Activated CD8-positive, alpha-beta memory T cell treated with anti-CD3 and anti-CD28 coated beads, Interleukin-2, amount 50 U/mL, for 24 hours (primary cell): ENCODE results near the gene CATSPER1.
A peak's percentile ranks its signal among the peaks of the same experiment; 100 is the strongest.

Source experiments
- DNase-seq: peaks from one replicate; pipeline ENCODE4 v3.0.0-alpha.2; 2020; ENCODE audit errors: extremely low read depth

Gene CATSPER1

GRCh38 chr11:66002648-66003225, 23.5 kb downstream of the CATSPER1 start:
- no peak for DNase-seq

DNA sequence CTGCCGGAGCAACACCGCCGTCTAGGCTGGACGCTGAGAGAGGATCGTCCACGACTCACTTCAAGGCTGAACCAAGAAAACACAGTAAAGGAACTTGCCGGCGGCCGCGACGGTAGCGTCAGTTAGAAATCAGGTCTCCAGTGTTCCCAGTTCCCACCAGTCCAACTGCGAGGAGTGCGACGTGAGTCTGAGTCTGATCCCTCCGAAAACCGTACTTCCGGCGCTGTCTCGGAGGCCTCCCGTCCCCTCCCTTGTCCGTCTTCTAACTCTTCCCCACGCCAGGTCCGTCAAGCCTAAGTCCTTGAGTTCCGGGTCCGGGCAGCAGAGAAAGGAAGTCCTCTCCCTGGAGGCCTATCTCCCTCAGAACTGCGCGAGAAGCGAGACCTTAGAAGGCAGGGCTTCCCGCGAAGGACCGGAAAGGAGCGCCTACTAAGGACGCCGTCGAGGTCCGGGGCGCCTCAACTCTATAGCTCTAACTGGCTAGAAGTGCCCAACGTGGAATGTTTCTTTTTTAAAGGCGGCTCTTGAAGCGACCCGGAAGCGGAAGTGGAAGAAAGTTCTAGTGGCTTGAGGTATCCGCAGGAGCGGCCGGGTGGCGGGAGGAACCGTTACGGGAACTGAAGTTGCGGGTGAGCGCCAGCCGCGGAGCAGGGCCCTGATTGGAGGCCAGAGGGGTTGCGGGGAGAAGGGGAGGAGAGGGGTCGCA, 24.2 kb downstream of the CATSPER1 start, which contains the start of the genes BANF1 and EIF1AD:
Gene BANF1, plus strand, starts transcription at position 562 of the 706 bp plus-strand sequence. CDS start 748 bp downstream, outside the sequence.
Gene EIF1AD, minus strand, starts transcription at position 216 of the 706 bp plus-strand sequence. CDS start 1,768 bp downstream, outside the sequence.
- DNase-seq, result peak; percentile 89

GRCh38 chr11:65997286-65997685, 29.0 kb downstream of the CATSPER1 start:
- no peak for DNase-seq

DNA sequence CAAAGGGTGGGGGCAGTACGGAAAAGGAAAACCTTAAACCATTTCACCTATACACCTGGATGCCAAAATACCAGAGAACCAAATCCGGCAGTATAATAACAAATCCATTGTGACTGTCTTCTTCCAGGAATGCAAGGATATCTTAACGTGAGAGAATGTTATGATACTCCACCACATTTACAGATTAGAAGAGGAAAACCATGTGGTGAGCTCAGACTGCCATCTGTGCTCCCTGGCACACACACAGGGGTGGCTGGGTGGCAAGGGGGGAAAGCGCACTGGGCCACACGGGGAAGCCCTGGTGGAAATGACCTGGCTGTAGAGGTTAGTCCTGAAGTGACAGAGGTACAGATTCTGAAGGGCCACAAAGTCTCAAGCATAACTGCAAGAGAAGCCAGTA, 34.2 kb downstream of the CATSPER1 start:
- DNase-seq, result no peak

DNA sequence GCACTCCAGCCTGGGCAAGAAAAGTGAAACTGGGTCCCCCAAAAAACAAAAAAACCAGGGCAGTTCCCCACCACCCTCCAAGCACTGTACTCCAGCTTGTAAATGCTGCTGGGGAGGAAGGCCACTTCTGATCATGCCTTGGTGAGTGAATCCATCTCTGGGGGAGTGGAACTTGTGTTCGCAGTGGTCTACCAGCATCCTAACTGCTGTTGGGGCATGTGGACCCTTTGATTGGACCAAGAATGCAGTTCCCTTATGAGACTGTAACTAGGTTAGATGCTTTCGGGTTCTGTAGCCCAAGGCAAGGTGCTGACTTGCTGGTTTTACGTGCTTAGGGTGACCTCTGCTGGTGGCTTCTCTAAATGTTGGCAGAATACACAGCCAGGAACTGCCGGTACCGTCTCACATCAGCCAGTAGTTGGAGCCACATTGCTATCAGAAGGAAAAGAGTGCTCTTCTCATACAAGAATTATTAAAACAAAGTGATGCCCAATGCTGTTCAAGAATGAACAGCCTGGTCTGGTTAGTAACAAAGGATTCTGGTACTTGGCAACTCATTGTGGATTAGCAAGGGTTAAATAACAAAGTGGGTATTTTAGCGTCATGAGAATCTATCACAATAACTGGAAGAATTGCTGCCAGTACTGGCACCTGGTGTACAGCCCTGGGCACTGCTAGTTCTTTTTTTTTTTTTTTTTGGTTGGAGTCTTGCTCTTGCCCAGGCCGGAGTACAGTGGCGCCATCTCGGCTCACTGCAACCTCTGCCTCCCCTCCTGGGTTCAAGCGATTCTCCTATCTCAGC, 37.3 kb downstream of the CATSPER1 start:
- peak; percentile 83 for DNase-seq

GRCh38 chr11:65987336-65987735, 38.9 kb downstream of the CATSPER1 start:
- DNase-seq, result no peak

DNA sequence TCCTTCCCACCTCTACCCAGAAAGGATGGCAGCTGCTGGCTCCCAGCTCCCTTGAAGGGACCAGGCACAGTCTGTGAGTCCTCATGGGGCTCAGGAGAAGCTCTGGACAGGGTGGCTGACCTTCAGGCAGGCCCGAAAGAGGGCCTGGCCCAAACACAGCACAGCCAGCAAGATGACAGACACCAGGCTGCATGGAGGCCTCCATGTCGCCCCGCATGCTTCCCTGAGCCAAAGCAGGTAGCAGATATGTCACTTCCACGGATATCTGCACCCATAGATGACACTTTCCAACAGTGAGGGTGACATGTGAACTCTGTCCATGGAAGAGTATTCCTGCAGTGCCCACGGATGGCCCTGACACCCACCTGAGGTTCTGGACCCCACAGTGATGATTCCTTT, 42.7 kb downstream of the CATSPER1 start:
- no peak for DNase-seq

DNA sequence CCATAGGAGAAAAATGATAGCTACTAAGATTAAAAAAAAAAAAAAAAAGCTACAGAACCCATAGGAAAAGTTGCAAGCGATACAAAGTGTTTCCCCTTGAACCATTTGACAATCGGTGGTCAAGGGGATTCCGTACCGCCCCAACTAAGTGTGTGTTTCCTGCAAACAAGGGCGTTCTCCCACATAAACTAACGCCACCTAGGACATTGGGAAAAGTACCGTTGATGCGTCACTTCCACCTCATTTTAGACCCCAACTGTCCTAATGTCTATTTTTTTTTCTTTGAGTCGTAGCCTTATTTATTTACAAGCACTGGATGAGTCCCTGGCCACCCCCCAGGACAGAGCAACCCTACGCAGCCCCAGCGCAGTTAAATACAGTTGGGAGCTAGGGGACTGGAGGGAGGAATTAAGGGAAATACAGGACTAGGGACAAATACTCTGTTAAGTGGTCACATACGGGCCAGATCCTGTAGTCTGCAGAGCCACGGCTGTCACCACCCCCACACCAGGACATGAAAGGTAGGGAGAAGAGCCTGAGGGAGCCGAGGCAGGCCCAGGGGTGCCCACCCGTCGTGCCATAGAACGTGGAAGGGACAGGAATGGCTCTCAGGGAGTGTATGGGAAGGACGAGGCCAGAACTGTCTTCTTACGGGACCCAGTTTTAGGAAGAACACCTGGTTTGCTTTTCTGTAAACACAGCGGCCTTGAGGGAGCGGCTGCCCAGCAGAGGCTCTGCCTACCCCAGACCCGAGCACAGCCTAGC, 43.3 kb downstream of the CATSPER1 start:
- DNase-seq, result no peak

DNA sequence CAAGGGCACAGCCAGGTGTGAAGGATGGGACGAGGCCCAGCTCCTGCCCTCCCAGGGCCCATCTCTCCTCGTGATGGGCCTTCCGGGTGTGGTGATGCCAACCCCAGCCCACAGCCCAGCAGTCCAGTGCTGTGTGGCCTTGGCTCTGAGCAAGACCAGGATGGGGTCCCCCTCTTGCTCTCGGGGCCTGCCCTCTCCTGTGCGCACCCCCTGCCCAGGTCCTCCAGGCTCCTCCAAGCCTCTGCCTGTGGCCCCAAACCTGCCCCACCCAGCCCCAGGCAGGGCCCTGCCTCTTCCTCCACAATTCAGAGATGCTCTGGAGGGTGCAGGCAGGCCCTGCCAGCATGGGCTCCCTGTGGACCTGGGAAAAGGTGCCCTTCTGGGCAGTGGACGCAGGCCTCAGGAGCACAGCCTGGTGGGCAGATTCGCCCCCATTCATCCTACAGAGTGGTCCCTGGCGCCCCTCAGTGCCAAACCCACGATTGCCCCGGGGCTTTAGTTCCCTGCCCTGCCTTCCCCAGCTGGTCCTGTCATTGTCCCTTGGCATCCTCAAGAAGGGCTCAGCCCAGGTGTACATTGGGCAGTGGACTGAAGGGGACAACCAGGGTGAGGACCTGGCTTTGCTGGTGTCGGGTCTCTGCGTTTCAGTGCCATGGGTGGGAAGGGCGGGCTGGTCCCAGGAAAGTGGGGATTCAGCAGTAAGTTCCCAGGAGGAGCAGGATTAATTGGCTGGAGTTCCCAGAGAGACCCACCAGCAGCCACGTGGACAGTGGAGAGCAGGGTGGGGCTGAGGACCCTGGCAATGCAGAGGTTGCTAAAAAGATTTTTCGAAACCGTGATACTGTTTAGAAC, 44.1 kb downstream of the CATSPER1 start:
- no peak for DNase-seq

DNA sequence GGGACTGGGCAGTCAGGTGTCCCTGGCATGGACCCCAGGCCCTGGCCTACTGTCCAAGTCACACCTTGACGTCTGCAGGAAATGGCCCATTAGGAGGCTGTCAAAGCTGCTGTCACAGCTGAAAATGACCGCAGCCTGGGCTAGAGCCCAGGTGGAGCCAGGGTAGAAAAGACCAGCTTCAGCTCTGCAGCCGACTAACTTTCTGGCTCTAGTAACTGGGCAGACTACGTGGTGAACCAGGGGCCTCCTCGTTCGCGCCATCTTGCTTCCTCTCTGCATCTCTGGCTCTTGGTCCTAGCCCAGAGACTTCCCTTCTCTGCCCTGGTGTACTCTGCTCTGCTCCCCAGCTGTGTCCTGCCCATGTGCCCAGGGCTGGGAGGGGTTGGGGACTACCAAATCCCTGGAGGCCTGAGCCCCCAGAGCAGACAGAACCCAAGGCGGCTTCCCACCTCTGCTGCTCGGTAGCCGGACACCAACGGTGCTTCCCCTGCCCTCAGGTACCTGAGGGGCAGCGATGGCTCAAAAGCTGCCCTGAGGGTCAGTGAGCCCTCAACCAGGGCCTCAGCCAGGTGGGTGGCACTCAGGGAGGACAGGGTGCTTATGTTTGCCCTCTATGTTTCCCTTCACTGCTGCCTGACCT, 45.1 kb downstream of the CATSPER1 start:
- no peak for DNase-seq

DNA sequence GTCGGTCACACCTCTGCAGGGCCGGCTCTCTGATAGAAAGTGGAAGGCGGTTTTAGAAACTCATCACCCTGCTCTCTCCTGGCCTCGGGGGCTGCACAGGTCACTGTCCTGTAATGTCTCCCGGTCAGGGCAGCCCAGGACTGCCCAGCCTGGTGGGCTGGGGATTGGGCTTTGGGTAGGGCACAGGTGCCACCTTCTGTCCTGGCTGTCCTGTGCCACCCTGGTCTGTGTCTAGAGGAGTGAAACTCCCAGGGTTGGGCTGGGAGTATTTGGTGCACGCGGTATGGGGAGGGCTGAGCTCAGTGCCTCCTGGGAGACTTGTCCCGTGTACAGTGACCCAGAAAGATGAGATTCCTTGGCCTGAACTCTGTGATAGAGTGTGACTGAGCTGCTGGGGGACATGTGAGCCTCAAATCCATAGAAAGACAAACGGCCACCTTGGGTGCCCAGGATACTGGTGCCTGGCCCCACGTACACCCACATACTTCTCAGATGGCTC, 47.0 kb downstream of the CATSPER1 start:
- DNase-seq, result no peak

DNA sequence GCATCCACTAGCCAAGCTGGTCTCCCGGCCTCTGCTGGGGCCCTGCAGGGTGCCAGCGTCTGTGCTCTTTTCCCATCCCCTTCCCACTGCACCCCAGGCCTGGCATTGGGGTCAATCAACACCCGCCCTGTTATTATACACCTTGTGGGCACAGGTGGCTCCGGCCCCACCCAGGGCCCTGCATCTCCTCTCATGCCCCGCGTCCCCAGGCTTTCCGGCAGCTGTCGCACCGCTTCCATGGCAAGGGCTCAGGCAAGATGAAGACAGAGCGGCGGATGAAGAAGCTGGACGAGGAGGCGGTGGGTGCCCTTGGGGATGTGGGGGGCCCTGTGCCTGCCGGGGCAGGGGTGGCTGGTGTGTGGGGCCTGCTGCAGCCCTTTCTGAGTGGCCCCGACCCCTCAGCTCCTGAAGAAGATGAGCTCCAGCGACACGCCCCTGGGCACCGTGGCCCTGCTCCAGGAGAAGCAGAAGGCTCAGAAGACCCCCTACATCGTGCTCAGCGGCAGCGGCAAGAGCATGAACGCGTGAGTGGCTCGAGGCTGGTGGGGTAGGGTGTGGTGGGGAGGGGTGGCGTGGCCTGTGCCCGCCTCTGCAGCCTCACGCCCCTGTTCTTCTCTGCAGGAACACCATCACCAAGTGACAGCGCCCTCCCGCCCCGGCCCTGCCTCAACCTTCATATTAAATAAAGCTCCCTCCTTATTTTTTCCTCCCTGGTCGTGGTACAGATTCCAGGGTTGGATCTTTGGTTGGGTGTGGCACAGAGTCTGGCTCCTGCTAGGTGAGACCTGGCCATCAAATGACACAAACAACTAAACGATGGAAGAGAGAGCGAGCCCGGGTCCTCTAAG, 47.7 kb downstream of the CATSPER1 start:
- no peak for DNase-seq

GRCh38 chr11:65977621-65978390, 48.5 kb downstream of the CATSPER1 start:
- no peak for DNase-seq

- DNase-seq, result no peak
Observed at GRCh38 chr11:65976216-65977176, 49.8 kb downstream of the CATSPER1 start.

DNA sequence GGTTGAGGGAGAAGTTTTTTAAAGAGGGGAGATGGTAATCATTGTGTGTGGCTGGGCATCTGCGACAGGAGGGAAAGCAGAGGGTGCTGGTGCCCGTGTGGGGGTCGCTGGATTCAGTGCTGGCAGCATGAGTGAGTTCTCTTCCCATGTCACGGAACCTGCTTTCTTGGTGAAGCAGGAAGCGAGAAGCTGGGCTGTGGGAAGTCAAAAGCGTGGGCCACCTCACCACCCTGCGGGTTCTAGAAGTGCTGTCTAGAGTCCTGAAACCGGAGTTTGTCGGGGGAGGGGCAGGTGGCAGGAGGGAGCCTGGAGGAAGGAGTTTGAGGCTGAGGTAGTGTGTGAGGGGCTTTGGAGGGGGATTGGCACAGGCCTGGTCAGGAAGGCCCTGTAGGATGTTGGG, 50.5 kb downstream of the CATSPER1 start:
- no peak for DNase-seq

DNA sequence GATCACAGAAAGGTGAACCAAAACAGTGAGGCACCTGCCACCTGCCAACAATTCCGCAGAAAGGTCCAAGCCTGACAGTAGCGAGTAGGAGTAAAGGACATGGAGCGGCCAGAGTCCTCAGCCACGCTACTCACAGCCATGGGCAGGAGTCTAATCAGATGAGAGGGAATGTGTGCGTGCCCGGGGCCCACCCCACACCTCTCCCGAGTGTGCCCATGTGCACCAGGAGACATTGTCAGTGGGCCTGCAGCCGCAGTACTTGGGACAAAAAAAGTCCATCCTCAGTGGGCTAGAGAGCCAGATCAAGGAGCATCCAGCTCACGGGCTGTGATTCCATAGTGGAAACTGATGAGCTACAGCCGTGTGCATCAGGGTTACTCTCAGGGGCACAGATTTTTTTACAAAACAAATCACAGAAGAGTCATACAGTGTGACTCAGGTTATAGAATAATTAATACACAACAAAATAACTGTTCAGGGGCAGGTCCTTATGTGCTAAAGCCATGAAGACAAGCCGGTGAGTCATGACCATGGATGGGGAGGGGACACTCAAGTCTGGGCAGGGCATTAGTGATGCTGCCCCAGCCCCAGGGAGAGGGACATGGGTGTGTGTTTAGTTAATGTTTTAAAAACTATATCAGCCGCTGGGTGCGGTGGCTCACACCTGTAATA, 52.7 kb downstream of the CATSPER1 start:
- no peak for DNase-seq

GRCh38 chr11:65972116-65972515, 54.2 kb downstream of the CATSPER1 start:
- DNase-seq, result no peak
